Subcutaneous abdominal adipose tissue (tissue), 5 donors: Measurements from ENCODE around the gene NMBR.
"Not testable (repeated sequence)": the region's sequence is repeated elsewhere in the genome, so short reads cannot be mapped to it uniquely, and the experiment has no call there.

Experiments used
- H3K27ac ChIP-seq: one replicate; pipeline ENCODE4 v1.7.0; 2013; ENCODE audit warnings: low read depth, mild to moderate bottlenecking, inconsistent platforms, low read length, moderate library complexity
- H3K27me3 ChIP-seq, 5 donors: one replicate each; pipeline ENCODE4 v1.7.0; 2013; ENCODE audit warnings: low read length in 5 of 5, inconsistent platforms in 1 of 5; ENCODE audit not compliant: control insufficient read depth in 5 of 5, insufficient read depth in 4 of 5
- H3K36me3 ChIP-seq, 5 donors: one replicate each; pipeline ENCODE4 v1.7.0; 2013; ENCODE audit warnings: low read length in 5 of 5; ENCODE audit not compliant: control insufficient read depth in 5 of 5, insufficient read depth in 5 of 5
- H3K4me1 ChIP-seq, 5 donors: one replicate each; pipeline ENCODE4 v1.7.0; 2013; ENCODE audit warnings: low read length in 5 of 5, mild to moderate bottlenecking in 3 of 5, moderate library complexity in 1 of 5; ENCODE audit not compliant: control insufficient read depth in 5 of 5, insufficient read depth in 5 of 5
- H3K4me3 ChIP-seq, 5 donors: one replicate each; pipeline ENCODE4 v1.7.0; 2013; ENCODE audit warnings: low read length in 5 of 5, low read depth in 1 of 5
- H3K9ac ChIP-seq, 5 donors: one replicate each; pipeline ENCODE4 v1.7.0; 2013; ENCODE audit warnings: low read length in 5 of 5, mild to moderate bottlenecking in 4 of 5, moderate library complexity in 3 of 5
- H3K9me3 ChIP-seq, 5 donors: one replicate each; pipeline ENCODE4 v1.7.0; 2013; ENCODE audit warnings: low read length in 5 of 5; ENCODE audit not compliant: control insufficient read depth in 5 of 5
- donor health status: healthy.
- donor health status: healthy.
- donor health status: healthy.
- donor health status: healthy.
- donor health status: healthy.

Gene NMBR

DNA sequence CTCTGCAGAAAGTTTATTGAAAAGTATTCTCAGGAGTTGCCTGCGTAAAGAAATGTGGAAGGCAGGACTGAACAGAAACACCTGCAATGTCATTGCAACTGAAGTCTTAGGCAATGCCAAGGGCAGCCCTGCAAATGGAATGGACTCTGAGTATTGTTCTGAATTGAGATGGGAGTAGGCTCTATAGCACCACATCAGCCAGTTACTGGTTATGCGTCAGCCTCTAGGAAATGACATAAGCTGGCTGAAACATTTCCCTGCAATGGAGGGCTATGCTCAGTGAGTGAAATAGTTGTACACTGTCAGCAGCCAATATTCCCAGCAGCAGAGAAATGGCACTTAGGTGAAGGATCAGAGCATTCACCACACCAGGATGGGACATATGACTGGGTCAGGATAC is 28.0 kb downstream of the NMBR start:
- no peak overlapping the region for H3K27ac ChIP-seq

DNA sequence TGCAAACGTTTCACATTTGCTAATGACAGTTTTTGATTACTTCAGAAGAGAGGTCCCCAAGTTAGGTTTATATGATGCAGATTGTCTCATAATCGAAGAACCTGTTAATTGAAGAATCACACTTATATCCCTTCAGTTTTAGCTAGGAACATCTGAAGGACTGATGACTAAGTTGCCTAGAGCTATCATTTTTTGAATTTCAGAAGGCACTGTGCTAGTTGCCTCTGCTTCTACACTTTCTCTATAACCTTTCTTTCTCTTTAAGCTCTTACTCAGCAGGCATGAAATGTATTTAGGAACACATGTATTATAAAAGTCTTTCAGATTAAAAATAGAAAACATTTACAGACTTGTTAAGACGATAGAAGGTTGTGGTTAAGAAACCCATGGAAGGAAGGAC is 28.6 kb downstream of the NMBR start:
- Histone ChIP-seq H3K36me3 (no peaks in the 10 kb centered on the region), H3K4me1 (no peaks in the 10 kb centered on the region), H3K9ac (no peak overlapping the region), H3K9me3 (no peaks in the 10 kb centered on the region), H3K27ac (no peak overlapping the region), H3K4me3 (no peak overlapping the region), H3K27me3 (no peaks in the 10 kb centered on the region)

More for the DNA sequence above, 28.0 kb downstream of the NMBR start:
- H3K4me1 ChIP-seq: no peaks in the 10 kb centered on the region
- H3K27me3 ChIP-seq: no peaks in the 10 kb centered on the region
- H3K9me3 ChIP-seq: no peaks in the 10 kb centered on the region
- H3K9ac ChIP-seq: no peak overlapping the region
- H3K36me3 ChIP-seq: no peaks in the 10 kb centered on the region
- H3K4me3 ChIP-seq: no peak overlapping the region

DNA sequence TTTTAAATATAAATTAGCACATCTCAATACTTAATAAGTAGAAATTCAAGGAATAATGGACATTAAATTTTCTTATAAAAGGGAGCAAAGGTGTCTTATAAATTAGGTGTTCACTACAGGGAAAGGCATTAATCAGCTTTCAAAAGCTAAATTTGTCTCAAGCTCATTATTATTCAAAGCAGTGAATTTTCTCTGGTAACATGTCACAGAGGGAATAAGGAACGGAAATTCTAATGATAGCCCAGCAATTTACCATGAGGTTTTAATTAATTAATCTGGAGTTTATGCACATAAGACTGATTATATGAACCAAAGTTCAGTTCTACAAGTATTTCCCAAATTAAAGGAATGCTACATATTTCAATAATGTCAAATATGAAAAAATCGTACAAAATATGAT is 29.6 kb downstream of the NMBR start:
- no peak overlapping the region for H3K4me3 ChIP-seq
- no peaks in the 10 kb centered on the region for H3K9me3 ChIP-seq
- no peak overlapping the region for H3K9ac ChIP-seq
- no peak overlapping the region for H3K27ac ChIP-seq
- no peaks in the 10 kb centered on the region for H3K4me1 ChIP-seq
- no peaks in the 10 kb centered on the region for H3K27me3 ChIP-seq
- H3K36me3 ChIP-seq: no peaks in the 10 kb centered on the region

DNA sequence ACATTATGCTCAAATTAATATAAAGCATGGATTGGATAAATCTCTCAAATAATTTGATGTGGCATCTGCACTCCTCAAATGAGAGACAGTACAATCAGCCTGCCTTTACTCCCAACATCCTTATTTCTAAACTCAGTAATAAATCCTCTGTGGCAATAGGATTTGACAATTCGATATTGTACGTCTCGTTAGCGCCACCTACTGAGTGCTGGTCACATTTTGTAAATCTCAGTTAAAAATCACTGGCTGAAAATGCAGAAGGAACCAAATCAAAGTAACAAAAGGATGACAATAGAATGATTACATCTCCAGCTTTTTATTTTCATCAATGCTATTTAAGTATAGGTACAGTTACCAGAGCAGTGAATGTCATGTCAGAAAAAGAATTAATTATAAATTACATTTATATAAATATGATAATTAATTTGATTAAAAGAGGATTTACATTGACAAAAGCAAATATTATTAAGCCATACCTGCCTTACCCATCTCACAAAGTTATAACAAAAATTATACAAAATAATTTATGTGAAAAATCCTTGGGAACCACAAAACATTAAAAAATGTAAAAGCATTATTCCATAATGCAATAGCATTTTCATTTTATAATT is 34.4 kb downstream of the NMBR start:
- Histone ChIP-seq H3K9ac (no peak overlapping the region), H3K27me3 (no peaks in the 10 kb centered on the region), H3K4me1 (no peaks in the 10 kb centered on the region), H3K4me3 (no peak overlapping the region), H3K36me3 (no peaks in the 10 kb centered on the region), H3K9me3 (no peaks in the 10 kb centered on the region), H3K27ac (no peak overlapping the region)

DNA sequence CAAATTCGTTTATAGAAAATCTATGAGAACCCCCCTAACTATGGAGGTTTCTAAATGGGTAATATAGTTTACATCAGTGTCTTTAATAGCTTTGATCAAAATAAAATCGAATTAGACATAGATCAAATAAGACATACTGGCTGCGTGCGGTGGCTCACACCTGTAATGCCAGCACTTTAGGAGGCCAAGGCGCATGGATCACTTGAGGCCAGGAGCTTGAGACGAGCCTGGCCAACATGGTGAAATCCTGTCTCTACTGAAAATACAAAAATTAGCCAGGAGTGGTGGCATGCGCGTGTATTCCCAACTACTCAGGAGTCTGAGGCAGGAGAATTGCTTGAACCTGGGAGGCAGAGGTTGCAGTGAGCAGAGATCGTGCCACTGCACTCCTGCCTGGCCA is 36.1 kb downstream of the NMBR start:
- not testable (repeated sequence) for H3K4me3 ChIP-seq, H3K4me1 ChIP-seq, H3K9me3 ChIP-seq, H3K36me3 ChIP-seq, H3K27ac ChIP-seq, H3K9ac ChIP-seq, H3K27me3 ChIP-seq

DNA sequence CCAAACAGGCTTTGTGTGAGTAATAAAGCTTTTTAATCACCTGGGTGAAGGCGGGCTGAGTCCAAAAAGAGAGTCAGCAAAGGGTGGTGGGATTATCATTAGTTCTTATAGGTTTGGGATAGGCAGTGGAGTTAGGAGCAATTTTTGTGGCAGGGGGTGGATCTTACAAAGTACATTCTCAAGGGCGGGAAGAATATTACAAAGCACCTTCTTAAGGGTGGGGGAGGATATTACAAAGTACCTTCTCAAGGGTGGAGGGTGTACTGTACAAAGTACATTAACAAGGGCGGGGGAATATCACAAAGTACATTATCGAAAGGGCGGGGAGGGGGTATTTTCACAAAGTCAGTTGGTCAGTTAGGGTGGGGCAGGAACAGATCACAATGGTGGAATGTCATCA is 42.1 kb downstream of the NMBR start:
- H3K4me3 ChIP-seq, H3K9ac ChIP-seq, H3K27ac ChIP-seq, H3K27me3 ChIP-seq, H3K9me3 ChIP-seq, H3K4me1 ChIP-seq, H3K36me3 ChIP-seq: not testable (repeated sequence)

DNA sequence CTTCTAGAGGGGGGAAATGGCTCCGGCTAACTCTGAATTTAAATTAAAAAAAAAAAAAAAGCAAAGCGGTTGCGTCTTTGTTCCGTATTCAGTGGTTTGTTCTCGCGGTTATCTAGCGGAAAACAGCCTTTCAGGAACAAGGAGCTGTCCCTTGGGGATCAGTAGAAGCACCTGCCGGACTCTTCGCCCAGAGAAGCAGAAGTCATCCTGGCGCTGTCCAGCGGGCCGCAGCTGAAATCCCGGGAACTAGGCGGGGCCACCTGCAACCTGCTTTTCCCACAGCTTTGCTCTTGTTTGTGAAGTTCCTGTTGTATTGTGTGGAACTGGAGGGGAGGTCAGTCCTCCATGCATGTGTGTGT is 58.1 kb downstream of the NMBR start:
- Histone ChIP-seq H3K36me3 (no peaks in the 10 kb centered on the region), H3K27ac (no peak overlapping the region), H3K27me3 (peaks cover 7 to 19% (median 13%) of the 10 kb centered on the region in 5 donors), H3K9me3 (peaks cover 0 to 4% (median 0%) of the 10 kb centered on the region in 5 donors), H3K9ac (no peak overlapping the region), H3K4me1 (peaks cover 0 to 5% (median 0%) of the 10 kb centered on the region in 5 donors), H3K4me3 (no peak overlapping the region)

DNA sequence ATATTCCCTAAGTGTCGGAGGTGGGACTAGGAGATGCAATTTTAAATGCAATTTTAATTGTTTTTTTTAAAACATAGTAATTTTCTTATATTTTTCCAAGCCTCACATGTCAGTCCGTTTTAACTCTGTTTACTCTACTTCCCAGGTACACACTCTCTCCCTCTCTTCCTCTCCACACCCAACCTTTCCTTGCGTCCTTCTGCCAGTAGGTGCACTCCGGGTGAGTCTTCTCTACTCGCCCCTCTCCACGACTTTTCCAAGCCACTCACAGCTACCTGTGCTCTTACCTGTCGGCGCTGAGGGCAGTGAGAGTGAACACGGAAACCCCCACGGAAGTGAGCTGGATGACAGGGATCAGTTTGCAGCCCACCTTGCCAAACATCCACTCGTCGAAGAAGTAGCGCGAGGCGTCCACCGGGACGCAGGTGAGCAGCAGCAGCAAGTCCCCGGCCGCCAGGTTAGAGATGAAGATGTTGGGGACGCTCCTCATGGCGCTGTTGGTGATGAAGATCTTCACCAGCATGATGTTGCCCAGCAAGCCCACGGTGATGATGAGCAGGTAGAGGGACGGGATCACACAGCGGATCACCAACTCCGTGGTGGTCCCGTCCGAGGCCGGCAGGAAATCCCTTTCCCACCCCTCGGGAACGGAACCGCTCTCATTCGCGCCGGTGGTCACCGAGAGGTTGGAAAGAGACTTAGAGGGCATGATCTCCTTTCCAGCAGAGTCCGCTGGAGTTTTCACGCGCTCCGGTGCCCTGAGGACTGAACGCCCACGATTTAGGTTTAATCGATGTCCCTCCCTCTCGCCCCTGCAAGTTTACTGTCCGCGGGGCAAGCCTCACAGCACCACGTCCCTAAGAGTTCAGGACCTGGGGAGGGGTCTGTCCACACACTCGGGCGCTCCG is 58.7 kb downstream of the NMBR start:
- no peak overlapping the region for H3K9ac ChIP-seq
- peaks cover 7 to 19% (median 13%) of the 10 kb centered on the region in 5 donors for H3K27me3 ChIP-seq
- peaks cover 0 to 4% (median 0%) of the 10 kb centered on the region in 5 donors for H3K9me3 ChIP-seq
- H3K4me1 ChIP-seq: peaks cover 0 to 5% (median 0%) of the 10 kb centered on the region in 5 donors
- no peak overlapping the region for H3K4me3 ChIP-seq
- no peak overlapping the region for H3K27ac ChIP-seq
- H3K36me3 ChIP-seq: no peaks in the 10 kb centered on the region

DNA sequence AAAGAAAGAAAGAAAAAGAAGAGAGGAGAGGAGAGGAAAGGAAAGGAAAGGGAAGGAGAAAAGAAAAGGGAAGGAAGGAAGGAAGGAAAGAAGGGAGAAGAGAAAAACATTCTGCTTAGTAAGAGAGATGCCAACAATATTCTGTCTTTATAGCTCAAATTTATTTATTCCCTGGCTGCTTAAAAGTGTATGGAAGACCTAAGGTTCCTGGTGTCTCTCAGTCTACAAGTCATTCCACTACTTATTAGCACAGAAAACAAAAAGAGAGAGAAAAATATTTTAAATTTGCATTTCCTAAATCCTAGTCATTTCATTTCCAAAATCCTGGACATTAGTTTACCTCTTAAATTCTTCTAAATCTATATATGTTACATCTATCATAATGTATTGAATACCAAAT is 67.8 kb downstream of the NMBR start:
- no peaks in the 10 kb centered on the region for H3K9me3 ChIP-seq
- H3K4me1 ChIP-seq: no peaks in the 10 kb centered on the region
- no peak overlapping the region for H3K9ac ChIP-seq
- H3K27me3 ChIP-seq: no peaks in the 10 kb centered on the region
- H3K27ac ChIP-seq: no peak overlapping the region
- no peak overlapping the region for H3K4me3 ChIP-seq
- H3K36me3 ChIP-seq: no peaks in the 10 kb centered on the region

DNA sequence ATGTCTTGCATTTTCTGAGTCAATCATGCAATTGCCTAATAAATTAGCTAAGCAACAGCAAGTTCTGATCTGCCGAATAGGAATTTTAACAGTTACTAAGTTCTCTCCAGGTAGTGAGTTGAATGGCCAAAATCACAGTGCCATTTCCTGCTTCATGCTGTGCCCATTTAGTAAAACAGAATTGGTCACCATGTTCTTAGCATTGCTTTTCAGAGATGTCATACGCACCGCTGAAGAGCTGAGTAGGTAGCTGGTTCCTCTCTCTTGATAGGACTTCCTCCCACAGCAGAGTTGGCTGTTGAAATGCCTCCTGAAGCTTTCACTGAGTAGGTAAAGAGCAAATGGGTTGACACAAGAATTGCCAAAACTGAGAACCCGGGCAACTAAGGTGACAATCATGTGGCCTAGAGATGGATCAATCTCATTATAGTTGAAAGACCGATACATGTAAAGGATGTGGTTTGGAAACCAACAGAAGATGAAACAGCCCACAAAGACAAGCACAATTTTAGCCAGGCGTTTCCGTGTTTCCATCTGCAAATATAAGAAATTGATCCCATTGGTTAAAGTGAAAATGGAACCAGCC is 71.3 kb downstream of the NMBR start:
- H3K27me3 ChIP-seq: no peaks in the 10 kb centered on the region
- no peaks in the 10 kb centered on the region for H3K4me1 ChIP-seq
- H3K27ac ChIP-seq: no peak overlapping the region
- H3K9me3 ChIP-seq: no peaks in the 10 kb centered on the region
- H3K36me3 ChIP-seq: no peaks in the 10 kb centered on the region
- no peak overlapping the region for H3K4me3 ChIP-seq
- H3K9ac ChIP-seq: no peak overlapping the region
